ENCODE data around the gene BCL7A. TPM values are rescaled to one million over a fixed set of nuclear protein-coding genes. Genes with fewer than 3 reads are reported as not detected.

Gene BCL7A
- total RNA-seq, 2 donors from 2014 or later, result 3.3 to 7.6 TPM

GRCh38 chr12:122064025-122064777, 42.5 kb downstream of the BCL7A start:
- DNase-seq (ENCODE audit: low spot score), result peak; percentile 96
- intact Hi-C loops (cut with DNase I), result no loop called here

DNA sequence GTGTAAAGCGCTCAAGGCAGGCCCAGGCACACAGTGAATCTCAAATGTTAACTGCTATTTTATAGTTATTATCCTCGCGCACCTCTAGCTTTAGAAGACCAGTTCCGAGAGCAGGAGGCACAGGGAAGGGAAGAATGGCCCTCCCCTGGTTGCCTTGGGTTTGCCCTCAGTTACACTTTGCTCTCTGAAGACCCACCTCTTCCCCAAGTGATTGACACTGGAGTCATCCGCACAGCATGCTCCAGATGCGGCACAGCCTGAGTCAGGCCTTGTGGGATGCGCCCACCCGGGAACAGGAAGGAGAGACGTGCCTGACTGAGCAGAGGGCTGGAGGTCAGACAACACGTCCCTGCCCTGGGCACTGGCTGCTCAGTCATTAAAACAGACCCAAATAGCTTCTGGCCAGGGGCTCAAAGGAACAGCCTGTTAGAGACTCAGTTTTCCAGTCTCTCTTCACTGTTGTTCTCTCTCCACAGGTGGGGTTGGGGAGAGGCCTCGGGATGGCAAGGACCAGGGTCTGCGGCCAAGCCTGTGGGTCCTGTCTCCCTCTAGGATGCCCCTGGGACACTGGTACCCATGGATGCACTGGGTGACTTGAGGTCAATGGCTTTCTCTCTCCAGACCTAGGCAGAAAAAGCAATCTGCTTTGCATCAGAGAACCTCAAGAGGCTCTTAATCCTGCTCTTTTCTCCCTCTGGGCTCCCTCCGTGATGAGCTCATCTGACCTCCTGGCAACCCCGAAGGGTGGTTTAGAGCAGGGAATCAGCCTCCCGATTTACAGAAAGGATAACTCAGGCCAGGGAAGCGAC, 43.3 kb downstream of the BCL7A start:
- DNase-seq (ENCODE audit: low spot score), result peak; percentile 90
- intact Hi-C loops (cut with DNase I), result loop anchor here in 1 of 2 donors (5.0 kb wide), 1 partner anchor 42 kb away; no protein-coding TSS in a partner anchor

DNA sequence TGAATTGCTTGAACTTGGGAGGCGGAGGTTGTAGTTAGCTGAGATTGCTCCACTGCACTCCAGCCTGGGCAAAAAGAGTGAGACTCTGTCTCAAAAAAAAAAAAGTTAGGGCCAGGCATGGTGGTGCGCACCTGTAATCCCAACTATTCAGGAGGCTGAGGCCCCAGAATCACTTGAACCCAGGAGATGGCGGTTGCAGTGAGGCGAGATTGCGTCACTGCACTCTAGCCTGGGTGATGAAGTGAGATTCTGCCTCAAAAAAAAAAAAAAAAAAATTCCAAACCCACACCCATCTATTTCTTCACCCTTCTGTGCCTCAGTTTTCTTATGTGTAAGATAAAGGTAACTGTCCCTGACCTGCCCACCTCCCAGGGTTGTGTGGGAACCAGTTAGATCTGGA, 45.9 kb downstream of the BCL7A start:
- intact Hi-C loops (cut with DNase I), result loop anchor here in 1 of 2 donors (5.0 kb wide), 1 partner anchor 40 kb away; no protein-coding TSS in a partner anchor

DNA sequence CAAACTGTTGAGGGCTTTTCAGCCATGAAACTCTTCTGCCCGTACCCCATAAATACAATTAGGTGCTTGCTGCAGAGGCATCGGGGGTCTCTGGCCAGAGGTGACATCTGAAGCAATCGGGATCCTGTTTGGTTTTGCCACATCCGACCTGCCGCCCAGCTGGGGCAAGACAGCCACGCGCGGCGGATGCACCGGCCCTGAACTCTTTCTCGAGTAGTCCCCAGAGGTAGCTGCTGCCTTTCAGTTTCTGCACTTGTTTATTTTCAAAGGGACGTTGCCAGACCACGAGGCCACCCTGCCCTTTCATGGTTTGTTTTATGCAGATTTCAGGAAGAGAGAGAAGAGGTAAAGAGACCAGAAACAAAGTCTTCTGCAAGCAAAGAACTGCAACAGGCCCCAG, 46.3 kb downstream of the BCL7A start:
- intact Hi-C loops (cut with DNase I), result loop anchor here in 1 of 2 donors (5.0 kb wide), 1 partner anchor 39 kb away; no protein-coding TSS in a partner anchor

More for the DNA sequence above, 45.9 kb downstream of the BCL7A start:
- no peak for DNase-seq (ENCODE audit: low spot score)

DNA sequence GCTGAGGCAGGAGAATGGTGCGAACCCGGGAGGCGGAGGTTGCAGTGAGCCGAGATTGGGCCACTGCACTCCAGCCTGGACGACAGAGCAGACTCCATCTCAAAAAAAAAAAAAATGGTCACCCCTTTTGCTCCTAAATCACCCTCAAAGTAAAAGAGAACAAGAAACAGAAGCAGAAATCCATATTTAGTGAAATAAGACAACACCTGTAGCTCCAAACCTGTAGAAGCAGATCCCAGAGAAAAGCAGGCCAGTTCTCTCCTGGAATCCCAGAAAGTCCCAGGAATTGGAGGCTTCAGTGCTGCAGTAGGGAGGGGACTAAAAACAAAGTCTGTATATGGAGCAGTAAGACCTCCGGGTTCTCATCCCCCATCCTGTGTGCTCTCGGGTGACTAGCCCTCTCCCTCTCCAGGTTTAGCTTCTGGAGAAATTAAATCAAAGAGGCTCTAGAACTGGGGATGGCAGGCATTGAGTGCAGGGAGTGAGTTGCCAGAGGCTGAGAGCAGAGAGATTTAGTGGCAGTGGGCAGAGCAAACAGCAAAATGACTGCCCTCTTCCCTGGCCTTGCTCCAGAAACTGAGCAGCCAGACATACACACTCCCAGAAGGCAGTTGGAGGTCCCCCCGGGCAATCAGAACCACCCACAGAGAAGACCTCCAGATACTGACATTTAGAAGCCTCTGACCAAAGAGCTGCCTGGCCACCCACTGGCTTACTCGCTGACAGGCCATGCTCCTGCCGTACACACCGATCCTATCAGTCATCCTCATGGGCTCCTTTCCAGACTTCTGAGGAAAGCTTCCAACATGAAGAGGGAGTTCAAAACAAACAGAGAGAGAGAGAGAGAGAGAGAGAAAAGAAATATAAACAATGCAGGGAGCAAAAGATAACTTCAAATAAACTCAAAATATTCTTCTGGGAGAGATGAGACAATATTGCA, 50.6 kb downstream of the BCL7A start:
- intact Hi-C loops (cut with DNase I), result no loop called here
- no peak for DNase-seq (ENCODE audit: low spot score)

More for the DNA sequence above, 46.3 kb downstream of the BCL7A start:
- DNase-seq (ENCODE audit: low spot score), result no peak

DNA sequence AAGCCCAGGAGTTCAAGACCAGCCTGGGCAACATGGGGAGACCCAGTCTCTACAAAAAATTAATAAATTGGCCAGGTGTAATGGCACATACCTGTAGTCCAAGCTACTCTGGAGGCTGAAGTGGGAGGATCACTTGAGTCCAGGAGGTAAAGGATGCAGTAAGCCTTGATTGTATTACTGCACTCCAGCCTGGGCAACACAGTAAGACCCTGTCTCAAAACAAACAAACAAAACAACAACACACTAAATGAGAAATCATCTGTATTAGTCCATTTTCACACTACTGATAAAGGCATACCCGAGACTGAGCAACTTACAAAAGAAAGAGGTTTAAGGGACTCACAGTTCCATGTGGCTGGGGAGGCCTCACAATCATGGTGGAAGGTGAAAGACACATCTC, 52.1 kb downstream of the BCL7A start:
- DNase-seq (ENCODE audit: low spot score), result no peak
- intact Hi-C loops (cut with DNase I), result no loop called here

DNA sequence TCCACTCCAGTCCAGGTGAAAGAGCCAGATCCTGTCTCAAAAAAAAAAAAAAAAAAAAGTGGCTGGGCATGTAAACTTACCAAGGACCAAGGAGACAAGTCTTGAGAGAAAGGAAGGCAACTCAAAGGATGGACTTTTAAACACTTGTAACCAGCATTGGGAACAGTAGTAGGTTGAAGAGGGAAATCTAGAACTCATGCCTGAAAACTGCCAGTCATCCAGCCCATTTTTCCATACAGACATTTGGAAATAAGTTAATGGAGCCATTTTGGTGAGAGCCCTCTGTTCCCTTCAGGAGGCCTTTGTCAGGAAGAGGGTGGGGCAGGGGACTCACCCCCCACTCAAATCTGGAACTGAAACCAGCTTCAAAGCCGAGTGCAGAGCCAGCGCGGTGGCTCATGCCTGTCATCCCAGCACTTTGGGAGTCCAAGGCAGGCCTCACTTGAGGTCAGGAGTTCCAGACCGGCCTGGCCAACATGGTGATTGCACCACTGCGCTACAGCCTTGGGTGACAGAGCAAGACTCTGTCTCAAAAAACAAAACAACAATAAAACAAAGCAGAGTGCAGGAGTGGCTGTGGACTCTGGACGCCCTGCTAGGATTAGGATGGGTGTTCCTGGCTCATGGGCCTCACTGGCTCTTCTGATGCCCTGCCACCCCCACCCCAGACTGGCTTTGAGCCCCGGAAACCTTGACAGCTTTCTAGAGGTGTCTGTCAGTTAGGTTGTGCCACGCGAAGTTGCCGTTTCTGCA, 55.2 kb downstream of the BCL7A start:
- intact Hi-C loops (cut with DNase I), result no loop called here
- peak; percentile 81 for DNase-seq (ENCODE audit: low spot score)

DNA sequence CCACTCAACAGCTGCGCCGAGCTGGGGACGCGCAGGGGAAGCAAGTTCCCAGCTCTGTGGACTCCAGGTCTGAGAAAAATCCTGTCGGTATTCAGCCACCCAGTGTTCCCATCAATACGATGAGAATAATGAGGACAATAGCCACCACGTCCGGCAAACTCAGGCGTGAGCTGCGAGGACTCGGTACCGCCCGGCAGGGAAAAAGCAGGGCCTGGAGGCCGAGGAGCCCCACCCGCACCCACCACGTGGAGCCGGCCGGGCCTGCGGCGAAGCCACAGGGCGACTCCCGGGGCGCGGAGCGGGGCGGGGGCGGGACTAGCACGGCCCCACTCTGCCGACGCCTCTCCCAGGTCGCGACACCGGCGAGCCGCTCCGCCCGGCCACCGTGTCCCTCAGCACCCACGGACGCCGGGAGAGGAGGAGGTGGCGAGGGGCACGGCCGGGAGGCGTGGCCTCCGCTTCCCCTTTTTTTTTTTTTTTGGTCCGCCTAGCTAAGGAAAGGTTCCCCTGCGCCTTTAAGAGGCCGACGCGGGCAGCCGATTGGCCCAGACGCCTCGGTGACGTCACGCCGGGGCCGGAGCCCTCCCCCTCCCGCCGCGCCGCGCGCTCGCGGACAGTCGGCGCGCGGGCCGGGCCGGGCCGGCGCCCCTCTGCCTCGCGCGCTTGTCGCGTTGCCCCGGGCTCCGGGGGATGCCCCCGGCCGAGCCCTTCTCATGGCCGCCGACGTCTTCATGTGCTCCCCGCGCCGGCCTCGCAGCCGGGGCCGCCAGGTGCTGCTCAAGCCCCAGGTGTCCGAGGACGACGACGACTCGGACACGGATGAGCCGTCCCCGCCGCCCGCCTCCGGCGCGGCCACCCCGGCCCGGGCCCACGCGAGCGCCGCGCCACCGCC, 56.7 kb downstream of the BCL7A start, which contains the start of gene MLXIP:
TSS of gene MLXIP (plus strand) at position 616 of the 892 bp plus-strand sequence. CDS start at position 714, 98 bp downstream.
- intact Hi-C loops (cut with DNase I), result no loop called here
- DNase-seq (ENCODE audit: low spot score), result peak; percentile 98

- peak; percentile 85 for DNase-seq (ENCODE audit: low spot score)
- intact Hi-C loops (cut with DNase I), result no loop called here
Observed at GRCh38 chr12:122079033-122079531, 57.4 kb downstream of the BCL7A start.

- intact Hi-C loops (cut with DNase I), result no loop called here
- peak; percentile 71 for DNase-seq (ENCODE audit: low spot score)
Observed at GRCh38 chr12:122079532-122080081, 57.9 kb downstream of the BCL7A start.

- intact Hi-C loops (cut with DNase I), result no loop called here
Observed at GRCh38 chr12:122080149-122081082, 58.7 kb downstream of the BCL7A start.

GRCh38 chr12:122081083-122081696, 59.5 kb downstream of the BCL7A start:
- intact Hi-C loops (cut with DNase I), result no loop called here
- DNase-seq (ENCODE audit: low spot score), result no peak

More at GRCh38 chr12:122080149-122081082, 58.7 kb downstream of the BCL7A start:
- DNase-seq (ENCODE audit: low spot score), result peak; percentile 84

- intact Hi-C loops (cut with DNase I), result no loop called here
Observed at GRCh38 chr12:122081697-122082221, 60.1 kb downstream of the BCL7A start.

DNA sequence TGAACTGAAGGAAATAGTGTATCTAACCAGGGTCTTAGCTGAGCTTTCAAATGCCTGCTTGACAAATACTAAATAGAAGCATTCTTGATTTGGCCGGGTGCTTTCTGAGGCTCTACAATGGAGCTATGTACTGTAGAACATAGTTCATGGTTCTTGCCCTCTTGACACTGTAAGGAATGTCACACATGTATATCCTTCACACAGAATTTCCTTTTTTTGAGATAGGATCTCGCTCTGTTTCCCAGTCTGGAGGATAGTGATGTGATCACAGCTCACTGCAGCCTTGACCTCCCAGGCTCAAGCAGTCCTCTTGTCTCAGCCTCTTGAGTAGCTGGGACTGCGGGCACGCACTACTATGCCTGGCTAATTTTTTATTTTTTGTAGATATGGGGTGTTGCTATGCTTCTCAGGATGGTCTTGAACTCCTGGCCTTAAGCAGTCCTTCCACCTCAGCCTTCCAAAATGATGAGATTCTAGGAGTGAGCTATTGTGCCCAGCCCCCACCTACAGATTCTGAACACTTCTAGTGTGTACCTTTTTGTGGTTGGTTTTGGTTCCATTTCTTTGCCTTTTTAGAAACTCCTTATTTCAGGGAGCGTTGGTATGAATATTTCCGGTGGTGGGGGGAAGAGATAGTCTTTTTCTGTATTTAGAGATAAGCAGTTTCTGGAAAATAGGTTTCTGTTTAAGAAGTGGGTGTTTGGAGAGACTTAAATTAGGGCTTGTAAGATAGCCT, 61.1 kb downstream of the BCL7A start:
- intact Hi-C loops (cut with DNase I), result no loop called here
- DNase-seq (ENCODE audit: low spot score), result no peak

More at GRCh38 chr12:122081697-122082221, 60.1 kb downstream of the BCL7A start:
- no peak for DNase-seq (ENCODE audit: low spot score)
